Spleen (tissue), 7 donors: ENCODE measurements around the gene P3H2.

Source experiments
- CTCF ChIP-seq, 11 experiments: fragments of 200-600 bp in 7 of 11; fragments of 450-650 bp in 4 of 11; sonication (generic) in 4 of 11; IDR thresholded peaks in 8 of 11; conservative IDR thresholded peaks in 3 of 11; 1 replicate in 7 of 11; 2 replicates in 4 of 11; pipeline versions ENCODE4 v1.4.0 to v1.8.0; 2016 to 2021; ENCODE audit warnings: antibody characterized with exemption in 11 of 11, inconsistent platforms in 4 of 11, mild to moderate bottlenecking in 1 of 11
- POLR2A ChIP-seq, 3 donors: fragments of 450-650 bp; IDR thresholded peaks; one replicate each; pipeline ENCODE4 v1.5.1; 2017; ENCODE audit warnings: antibody characterized with exemption in 3 of 3, mild to moderate bottlenecking in 1 of 3
- POLR2AphosphoS5 ChIP-seq, 3 donors: sonication (generic); formaldehyde crosslinking; IDR thresholded peaks; one replicate each; pipeline ENCODE4 v1.5.1; 2017; ENCODE audit warnings: antibody characterized with exemption in 3 of 3
- donor health status: DM: no; HTN: no; CAD: no; lungs with moderate emphysema.
- donor health status: DM: no; HTN: no; CAD: no.
- donor health status: DM: no; HTN: no; CAD: no.

- TF ChIP-seq CTCF (IDR thresholded peaks at IDR 0.05 in 8 of 11, conservative IDR thresholded peaks at IDR 0.05 in 3 of 11) (no peak), POLR2A (IDR thresholded peaks at IDR 0.05) (no peak), POLR2AphosphoS5 (IDR thresholded peaks at IDR 0.05) (no peak)
These were observed 177.7 kb downstream of the P3H2 start for GRCh38 chr3:189942948-189943347.
